Measurements from ENCODE around the gene ERP44. TPM values are rescaled to one million over a fixed set of nuclear protein-coding genes. Genes with fewer than 3 reads are reported as not detected.

Gene ERP44
- total RNA-seq, 4 donors from 2014 or later, result 9.7 to 13.2 (median 12.4) TPM

DNA sequence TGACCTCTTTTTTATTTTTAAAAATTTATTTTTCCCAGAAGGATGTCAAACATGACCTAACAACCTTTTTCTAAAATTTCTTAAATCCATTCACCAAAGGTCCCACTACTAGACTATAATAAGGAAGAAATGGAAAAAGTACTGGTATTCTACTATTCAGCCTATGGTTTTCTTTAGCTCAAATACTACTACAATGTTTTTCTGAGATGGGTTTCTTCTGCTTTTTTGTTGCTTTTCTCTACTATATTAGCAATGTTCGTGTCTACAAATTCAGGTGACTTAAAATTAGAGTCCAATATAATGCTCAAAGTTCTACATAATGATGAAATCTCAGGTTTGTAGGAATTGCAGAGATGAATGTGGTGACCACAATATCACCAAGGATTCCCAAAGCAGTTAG is 7.9 kb downstream of the ERP44 start:
- Histone ChIP-seq H3K4me1 (peaks cover 7% of the 10 kb centered on the region), H3K9me3 (no peaks in the 10 kb centered on the region), H3K4me3 (no peak overlapping the region), H3K27ac (no peak overlapping the region), H3K27me3 (no peaks in the 10 kb centered on the region), H3K36me3 (no peaks in the 10 kb centered on the region)
- no peak for DNase-seq (ENCODE audit: low spot score in 2 of 2)
- 98% methylated on average over 1 of the region's 1 CpG for WGBS
- TF ChIP-seq EP300 (IDR thresholded peaks at IDR 0.05) (no peak), POLR2A (IDR thresholded peaks at IDR 0.05) (no peak), POLR2AphosphoS5 (IDR thresholded peaks at IDR 0.05) (no peak)
- TF ChIP-seq, protein P1, sequence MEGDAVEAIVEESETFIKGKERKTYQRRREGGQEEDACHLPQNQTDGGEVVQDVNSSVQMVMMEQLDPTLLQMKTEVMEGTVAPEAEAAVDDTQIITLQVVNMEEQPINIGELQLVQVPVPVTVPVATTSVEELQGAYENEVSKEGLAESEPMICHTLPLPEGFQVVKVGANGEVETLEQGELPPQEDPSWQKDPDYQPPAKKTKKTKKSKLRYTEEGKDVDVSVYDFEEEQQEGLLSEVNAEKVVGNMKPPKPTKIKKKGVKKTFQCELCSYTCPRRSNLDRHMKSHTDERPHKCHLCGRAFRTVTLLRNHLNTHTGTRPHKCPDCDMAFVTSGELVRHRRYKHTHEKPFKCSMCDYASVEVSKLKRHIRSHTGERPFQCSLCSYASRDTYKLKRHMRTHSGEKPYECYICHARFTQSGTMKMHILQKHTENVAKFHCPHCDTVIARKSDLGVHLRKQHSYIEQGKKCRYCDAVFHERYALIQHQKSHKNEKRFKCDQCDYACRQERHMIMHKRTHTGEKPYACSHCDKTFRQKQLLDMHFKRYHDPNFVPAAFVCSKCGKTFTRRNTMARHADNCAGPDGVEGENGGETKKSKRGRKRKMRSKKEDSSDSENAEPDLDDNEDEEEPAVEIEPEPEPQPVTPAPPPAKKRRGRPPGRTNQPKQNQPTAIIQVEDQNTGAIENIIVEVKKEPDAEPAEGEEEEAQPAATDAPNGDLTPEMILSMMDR (IDR thresholded peaks at IDR 0.05), result no peak

DNA sequence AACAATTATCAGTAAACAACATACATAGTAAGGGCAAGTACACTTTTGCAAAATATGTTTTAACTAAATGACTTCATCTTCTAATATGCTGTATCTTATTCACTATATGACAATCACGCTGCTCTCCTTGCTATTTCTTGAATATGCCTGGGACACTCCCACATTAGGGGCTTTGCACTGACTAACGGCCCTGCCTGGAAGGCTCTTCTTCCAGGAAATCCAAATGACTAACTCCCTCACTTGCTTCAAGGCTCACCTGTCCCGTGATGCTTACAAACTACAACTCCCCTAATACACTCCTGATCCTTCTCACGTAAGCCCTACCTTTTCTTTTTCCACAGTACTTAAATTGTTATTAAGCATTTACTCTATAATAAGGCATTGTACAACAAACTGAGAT is 10.6 kb downstream of the ERP44 start:
- Histone ChIP-seq H3K27ac (no peak overlapping the region), H3K9me3 (no peaks in the 10 kb centered on the region), H3K4me1 (peaks cover 19% of the 10 kb centered on the region), H3K36me3 (no peaks in the 10 kb centered on the region), H3K27me3 (no peaks in the 10 kb centered on the region), H3K4me3 (no peak overlapping the region)
- no peak for TF ChIP-seq POLR2A (IDR thresholded peaks at IDR 0.05)
- no peak for TF ChIP-seq POLR2AphosphoS5 (IDR thresholded peaks at IDR 0.05)
- no peak for TF ChIP-seq EP300 (IDR thresholded peaks at IDR 0.05)
- TF ChIP-seq, protein P1 (IDR thresholded peaks at IDR 0.05), result no peak
- no peak for DNase-seq (ENCODE audit: low spot score in 2 of 2)
- WGBS, result 70% methylated on average over 4 of the region's 4 CpGs

DNA sequence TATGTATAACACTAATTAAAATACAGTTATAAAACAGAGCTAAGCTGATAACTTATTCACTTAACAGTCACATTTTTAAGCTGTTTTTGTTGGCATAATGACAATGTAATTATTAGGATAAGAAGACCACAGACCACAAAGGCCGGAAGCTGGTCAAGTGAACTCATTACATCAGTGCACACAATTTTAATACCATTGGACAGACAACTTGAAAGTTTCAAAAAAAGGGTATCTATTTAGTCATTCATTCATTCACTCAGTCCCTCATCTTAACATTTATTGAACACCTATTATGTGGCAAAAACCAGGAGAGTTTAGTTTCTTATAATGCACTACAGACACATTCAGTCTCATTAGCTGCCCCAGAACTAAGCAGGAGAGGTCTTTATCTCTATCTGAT is 11.6 kb downstream of the ERP44 start:
- H3K27me3 ChIP-seq, result no peaks in the 10 kb centered on the region
- no peak for DNase-seq (ENCODE audit: low spot score in 2 of 2)
- no peaks in the 10 kb centered on the region for H3K9me3 ChIP-seq
- no peak for TF ChIP-seq POLR2AphosphoS5 (IDR thresholded peaks at IDR 0.05)
- no peak for TF ChIP-seq POLR2A (IDR thresholded peaks at IDR 0.05)
- TF ChIP-seq, protein P1 (IDR thresholded peaks at IDR 0.05), result no peak
- no peak for TF ChIP-seq EP300 (IDR thresholded peaks at IDR 0.05)
- H3K36me3 ChIP-seq, result no peaks in the 10 kb centered on the region
- no peak overlapping the region for H3K4me3 ChIP-seq
- 81% methylated on average over 1 of the region's 1 CpG for WGBS
- peaks cover 21% of the 10 kb centered on the region for H3K4me1 ChIP-seq
- H3K27ac ChIP-seq, result no peak overlapping the region

DNA sequence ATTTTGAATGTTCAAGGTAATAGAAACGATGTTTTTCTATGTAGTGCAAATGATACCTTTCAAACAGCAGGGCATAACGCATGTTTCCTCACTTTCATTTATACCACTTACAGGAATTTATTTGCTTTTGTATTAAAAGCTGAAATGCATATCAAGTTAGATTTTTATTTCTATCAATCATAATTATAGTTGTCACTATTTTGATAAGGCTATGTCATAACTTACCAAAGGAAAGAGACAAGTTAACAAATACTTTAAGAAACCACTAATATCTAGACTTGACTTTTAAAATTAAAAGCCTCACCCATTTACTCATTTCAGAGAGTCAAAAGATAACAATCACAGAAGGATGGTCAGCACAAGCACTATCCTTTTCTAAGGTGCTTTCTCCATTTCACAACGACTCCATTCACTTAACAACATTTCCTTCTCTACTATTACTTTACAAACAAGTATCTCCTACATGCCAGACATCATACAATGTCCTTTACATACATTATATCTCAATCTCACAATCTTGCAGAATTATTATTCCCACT is 12.6 kb downstream of the ERP44 start:
- 92% methylated on average over 3 of the region's 3 CpGs for WGBS
- DNase-seq (ENCODE audit: low spot score in 2 of 2), result no peak
- no peaks in the 10 kb centered on the region for H3K27me3 ChIP-seq
- TF ChIP-seq POLR2AphosphoS5 (IDR thresholded peaks at IDR 0.05) (no peak), EP300 (IDR thresholded peaks at IDR 0.05) (no peak), POLR2A (IDR thresholded peaks at IDR 0.05) (no peak)
- TF ChIP-seq, protein P1 (IDR thresholded peaks at IDR 0.05), result no peak
- no peak overlapping the region for H3K27ac ChIP-seq
- peaks cover 22% of the 10 kb centered on the region for H3K4me1 ChIP-seq
- H3K36me3 ChIP-seq, result no peaks in the 10 kb centered on the region
- no peaks in the 10 kb centered on the region for H3K9me3 ChIP-seq
- H3K4me3 ChIP-seq, result no peak overlapping the region

DNA sequence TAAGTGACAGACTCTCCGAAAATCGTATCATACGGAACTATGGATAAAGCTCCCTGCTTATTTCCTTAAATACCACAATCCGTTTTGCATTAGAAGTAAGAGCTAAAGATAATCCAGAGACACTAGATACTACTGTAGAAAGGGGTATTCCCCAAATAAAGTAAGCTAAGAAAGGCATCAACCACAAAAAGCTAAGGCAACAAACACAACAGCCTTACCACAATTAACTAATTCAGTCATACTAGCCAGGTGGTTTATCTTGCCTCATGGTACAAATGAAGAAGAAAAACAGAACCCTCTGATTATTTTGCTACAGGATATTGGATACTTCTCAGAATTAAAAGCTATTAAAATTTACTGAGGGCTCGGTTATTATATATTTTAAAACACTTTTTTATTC is 14.1 kb downstream of the ERP44 start:
- peaks cover 22% of the 10 kb centered on the region for H3K4me1 ChIP-seq
- 78% methylated on average over 5 of the region's 5 CpGs for WGBS
- H3K27me3 ChIP-seq, result no peaks in the 10 kb centered on the region
- H3K36me3 ChIP-seq, result no peaks in the 10 kb centered on the region
- no peak for DNase-seq (ENCODE audit: low spot score in 2 of 2)
- no peak overlapping the region for H3K27ac ChIP-seq
- no peak overlapping the region for H3K4me3 ChIP-seq
- H3K9me3 ChIP-seq, result no peaks in the 10 kb centered on the region
- TF ChIP-seq EP300 (IDR thresholded peaks at IDR 0.05) (no peak), POLR2AphosphoS5 (IDR thresholded peaks at IDR 0.05) (no peak), POLR2A (IDR thresholded peaks at IDR 0.05) (no peak)
- TF ChIP-seq, protein P1 (IDR thresholded peaks at IDR 0.05), result no peak

All from suprapubic skin (tissue), 4 donors.